ENCODE measurements around the gene FAT2. TPM values are rescaled to one million over a fixed set of nuclear protein-coding genes. Genes with fewer than 3 reads are reported as not detected.

The FAT2 gene
- total RNA-seq, 1 donor from 2014 or later, result under 0.01 TPM

- no peak overlapping the region for H3K4me3 ChIP-seq (ENCODE audit: low read depth, low read length)
- no peak for DNase-seq (ENCODE audit: low read depth)
- no peak for TF ChIP-seq CTCF (conservative IDR thresholded peaks at IDR 0.05; ENCODE audit: low read depth, low read length)
Measured at GRCh38 chr5:151622367-151623088, 31.4 kb upstream of the FAT2 start.

- no peak for TF ChIP-seq CTCF (conservative IDR thresholded peaks at IDR 0.05; ENCODE audit: low read depth, low read length)
- no peak overlapping the region for H3K4me3 ChIP-seq (ENCODE audit: low read depth, low read length)
- no peak for DNase-seq (ENCODE audit: low read depth)
Measured at GRCh38 chr5:151620461-151620840, 29.3 kb upstream of the FAT2 start.

- no peak overlapping the region for H3K4me3 ChIP-seq (ENCODE audit: low read depth, low read length)
Measured at GRCh38 chr5:151619812-151620460, 28.8 kb upstream of the FAT2 start.

GRCh38 chr5:151618907-151619306, 27.8 kb upstream of the FAT2 start:
- TF ChIP-seq CTCF (conservative IDR thresholded peaks at IDR 0.05; ENCODE audit: low read depth, low read length), result no peak
- no peak overlapping the region for H3K4me3 ChIP-seq (ENCODE audit: low read depth, low read length)
- no peak for DNase-seq (ENCODE audit: low read depth)

More at GRCh38 chr5:151619812-151620460, 28.8 kb upstream of the FAT2 start:
- DNase-seq (ENCODE audit: low read depth), result no peak
- no peak for TF ChIP-seq CTCF (conservative IDR thresholded peaks at IDR 0.05; ENCODE audit: low read depth, low read length)

GRCh38 chr5:151617841-151618710, 26.9 kb upstream of the FAT2 start:
- no peak for DNase-seq (ENCODE audit: low read depth)
- no peak for TF ChIP-seq CTCF (conservative IDR thresholded peaks at IDR 0.05; ENCODE audit: low read depth, low read length)
- H3K4me3 ChIP-seq (ENCODE audit: low read depth, low read length), result no peak overlapping the region

- no peak for TF ChIP-seq CTCF (conservative IDR thresholded peaks at IDR 0.05; ENCODE audit: low read depth, low read length)
- no peak for DNase-seq (ENCODE audit: low read depth)
- no peak overlapping the region for H3K4me3 ChIP-seq (ENCODE audit: low read depth, low read length)
Measured at GRCh38 chr5:151617383-151617840, 26.3 kb upstream of the FAT2 start.

All from epithelial cell of proximal tubule (primary cell).